H1 (cell line): ENCODE measurements around the gene TYRP1. TPM values are rescaled to one million over a fixed set of nuclear protein-coding genes. Genes with fewer than 3 reads are reported as not detected.

Source experiments
- CHD7 ChIP-seq: fragments of 300-600 bp; sonication (generic); IDR thresholded peaks from 2 replicates; pipeline ENCODE4 v1.7.1; 2012; ENCODE audit warnings: low read length, moderate library complexity, mild to moderate bottlenecking, inconsistent platforms; ENCODE audit not compliant: insufficient replicate concordance
- CTCF ChIP-seq, 3 experiments: IDR thresholded peaks; 1 replicate in 2 of 3; 2 replicates in 1 of 3; pipeline versions ENCODE4 v1.5.1 to v1.6.1; 2011; ENCODE audit warnings: low read length in 3 of 3, mild to moderate bottlenecking in 3 of 3, inconsistent platforms in 2 of 3, low read depth in 1 of 3, moderate library complexity in 1 of 3; ENCODE audit not compliant: insufficient read depth in 1 of 3; ENCODE audit errors: control extremely low read depth in 1 of 3
- EGR1 ChIP-seq: IDR thresholded peaks from 2 replicates; pipeline ENCODE4 v1.6.1; 2011; ENCODE audit warnings: low read depth, low read length, borderline replicate concordance
- EZH2 ChIP-seq: fragments of 200-600 bp; sonication (generic); IDR thresholded peaks from 2 replicates; pipeline ENCODE4 v1.7.1; 2012; ENCODE audit warnings: low read depth, mild to moderate bottlenecking, moderate library complexity, low read length, inconsistent platforms; ENCODE audit not compliant: severe bottlenecking
- FOSL1 ChIP-seq: IDR thresholded peaks from 2 replicates; pipeline ENCODE4 v1.6.1; 2011; ENCODE audit warnings: mild to moderate bottlenecking, low read depth, low read length, moderate library complexity; ENCODE audit not compliant: insufficient read depth
- JUN ChIP-seq: IDR thresholded peaks from 2 replicates; pipeline ENCODE4 v1.6.1; 2011; ENCODE audit warnings: low read depth, mild to moderate bottlenecking, improper control_type of control experiment, low read length
- RFX5 ChIP-seq: IDR thresholded peaks from 2 replicates; pipeline ENCODE4 v1.6.1; 2011; ENCODE audit warnings: low read depth, low read length, improper control_type of control experiment, borderline replicate concordance
- SIX5 ChIP-seq: IDR thresholded peaks from 2 replicates; pipeline ENCODE4 v1.6.1; 2011; ENCODE audit warnings: mild to moderate bottlenecking, low read depth, low read length
- TBP ChIP-seq: IDR thresholded peaks from 2 replicates; pipeline ENCODE4 v1.6.1; 2011; ENCODE audit warnings: low read depth, low read length, improper control_type of control experiment
- polyA plus RNA-seq, 7 experiments: library from polyadenylated mRNA; depleted of rRNA in 3 of 7; stranded (reverse) in 5 of 7; unstranded in 2 of 7; fragments of >200 nt in 5 of 7; fragments of 200-250 nt in 2 of 7; gene quantifications; 1 replicate in 5 of 7; 2 replicates in 1 of 7; 4 replicates in 1 of 7; pipeline versions ENCODE4 v1.2.1 to v1.2.3, GENCODE V29; 2011 to 2013; ENCODE audit warnings: missing spikeins in 2 of 7, mixed read lengths in 2 of 7
- total RNA-seq: library from RNA; stranded (reverse); fragmentation: NEBNext Ultra II Directional; extraction: Animal tissue kit (Norgen Biotek cat#: 25700); gene quantifications from 2 replicates; pipeline ENCODE4 v1.2.1, GENCODE V29; 2021

TYRP1 gene
- total and polyA plus RNA-seq, 2 of the 8 experiments (the other 6 are each of a cell fraction or from before 2014, with no cell fraction given) = 0.15 TPM; not detected in 1

- no peak for TF ChIP-seq CHD7
- no peak for TF ChIP-seq RFX5
- TF ChIP-seq SIX5 = no peak
- TF ChIP-seq EZH2 = no peak
- TF ChIP-seq TBP = no peak
- TF ChIP-seq CTCF (IDR thresholded peaks at IDR 0.05; ENCODE audit: control extremely low read depth in 1 of 3, insufficient read depth in 1 of 3, low read depth in 1 of 3, low read length in 3 of 3) = no peak
- no peak for TF ChIP-seq EGR1
- no peak for TF ChIP-seq JUN
- TF ChIP-seq FOSL1 = no peak
These were observed 36.4 kb upstream of the TYRP1 start (continued) for GRCh38 chr9:12656803-12657202.
